ENCODE data around the gene NRK.
A peak's percentile ranks its signal among the peaks of the same experiment; 100 is the strongest.
"Not testable (repeated sequence)": the region's sequence is repeated elsewhere in the genome, so short reads cannot be mapped to it uniquely, and the experiment has no call there.

Gene NRK, protein sequence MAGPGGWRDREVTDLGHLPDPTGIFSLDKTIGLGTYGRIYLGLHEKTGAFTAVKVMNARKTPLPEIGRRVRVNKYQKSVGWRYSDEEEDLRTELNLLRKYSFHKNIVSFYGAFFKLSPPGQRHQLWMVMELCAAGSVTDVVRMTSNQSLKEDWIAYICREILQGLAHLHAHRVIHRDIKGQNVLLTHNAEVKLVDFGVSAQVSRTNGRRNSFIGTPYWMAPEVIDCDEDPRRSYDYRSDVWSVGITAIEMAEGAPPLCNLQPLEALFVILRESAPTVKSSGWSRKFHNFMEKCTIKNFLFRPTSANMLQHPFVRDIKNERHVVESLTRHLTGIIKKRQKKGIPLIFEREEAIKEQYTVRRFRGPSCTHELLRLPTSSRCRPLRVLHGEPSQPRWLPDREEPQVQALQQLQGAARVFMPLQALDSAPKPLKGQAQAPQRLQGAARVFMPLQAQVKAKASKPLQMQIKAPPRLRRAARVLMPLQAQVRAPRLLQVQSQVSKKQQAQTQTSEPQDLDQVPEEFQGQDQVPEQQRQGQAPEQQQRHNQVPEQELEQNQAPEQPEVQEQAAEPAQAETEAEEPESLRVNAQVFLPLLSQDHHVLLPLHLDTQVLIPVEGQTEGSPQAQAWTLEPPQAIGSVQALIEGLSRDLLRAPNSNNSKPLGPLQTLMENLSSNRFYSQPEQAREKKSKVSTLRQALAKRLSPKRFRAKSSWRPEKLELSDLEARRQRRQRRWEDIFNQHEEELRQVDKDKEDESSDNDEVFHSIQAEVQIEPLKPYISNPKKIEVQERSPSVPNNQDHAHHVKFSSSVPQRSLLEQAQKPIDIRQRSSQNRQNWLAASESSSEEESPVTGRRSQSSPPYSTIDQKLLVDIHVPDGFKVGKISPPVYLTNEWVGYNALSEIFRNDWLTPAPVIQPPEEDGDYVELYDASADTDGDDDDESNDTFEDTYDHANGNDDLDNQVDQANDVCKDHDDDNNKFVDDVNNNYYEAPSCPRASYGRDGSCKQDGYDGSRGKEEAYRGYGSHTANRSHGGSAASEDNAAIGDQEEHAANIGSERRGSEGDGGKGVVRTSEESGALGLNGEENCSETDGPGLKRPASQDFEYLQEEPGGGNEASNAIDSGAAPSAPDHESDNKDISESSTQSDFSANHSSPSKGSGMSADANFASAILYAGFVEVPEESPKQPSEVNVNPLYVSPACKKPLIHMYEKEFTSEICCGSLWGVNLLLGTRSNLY (N-terminal part only)

DNA sequence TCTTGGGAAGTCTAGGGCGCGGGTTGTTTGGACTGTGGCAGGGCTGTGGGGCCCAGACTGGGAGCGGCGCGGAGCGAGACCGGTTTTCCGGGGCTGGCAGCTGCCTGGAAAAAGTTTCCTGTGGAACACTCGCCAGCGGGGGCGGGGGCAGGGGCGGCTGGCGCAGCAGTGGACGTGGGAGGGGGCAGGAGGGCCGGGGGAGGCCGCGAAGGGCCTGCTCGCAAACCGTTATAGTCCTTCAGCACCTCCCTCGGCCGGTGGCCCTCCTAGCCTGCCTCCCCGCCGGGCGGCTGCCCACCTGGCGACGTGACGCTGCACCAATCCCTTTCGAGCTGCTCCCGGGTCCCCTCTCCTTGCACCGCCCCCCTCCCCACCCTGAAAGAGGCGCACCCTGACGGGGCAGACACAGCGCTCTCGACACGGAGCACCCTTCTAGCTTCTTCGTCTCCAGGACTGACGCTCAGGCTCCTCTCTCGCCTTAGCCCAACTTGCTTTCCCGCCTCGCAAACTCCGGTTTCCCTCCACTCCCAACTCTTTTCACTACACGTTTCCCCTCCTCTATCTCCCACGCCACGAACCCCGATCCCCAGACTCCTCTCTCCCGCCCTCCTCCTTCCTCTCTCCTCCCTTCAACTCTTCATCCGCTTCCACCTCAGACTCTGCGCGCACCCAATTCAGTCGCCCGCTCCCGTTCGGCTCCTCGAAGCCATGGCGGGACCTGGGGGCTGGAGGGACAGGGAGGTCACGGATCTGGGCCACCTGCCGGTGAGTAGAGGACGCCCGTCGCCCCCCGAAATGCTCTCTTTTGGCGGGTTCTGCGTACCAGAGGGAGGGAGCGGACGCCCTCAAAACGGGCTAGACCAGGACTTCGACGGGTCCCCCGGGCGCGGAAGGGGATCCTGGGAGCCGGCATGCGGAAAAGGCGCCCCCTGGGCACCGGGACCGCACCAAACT lies at the start of gene NRK:
NRK (plus strand) TSS at position 402 of the 954 bp plus-strand sequence; CDS start at position 709, 307 bp downstream.
- peak in 1 of 2 experiments; percentile 19 for DNase-seq

DNA sequence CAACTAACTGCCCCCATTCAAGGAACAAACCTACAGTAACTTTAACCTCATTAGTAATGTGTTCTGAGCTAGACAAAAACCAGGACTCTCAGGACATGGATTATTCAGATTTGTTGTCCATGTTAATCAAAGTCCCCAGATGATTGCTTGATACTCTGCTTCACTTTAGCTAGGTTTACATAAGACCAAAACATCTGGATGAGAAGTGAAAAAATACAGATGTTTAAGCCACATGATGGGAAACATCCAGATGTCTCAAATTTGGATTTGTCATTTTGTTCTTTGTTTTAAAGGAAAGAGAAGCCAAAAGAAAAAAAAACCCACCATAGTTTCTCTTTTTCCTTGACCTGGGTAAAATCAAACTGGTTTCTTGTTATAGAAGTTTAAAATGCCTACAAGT lies 48.5 kb upstream of the NRK start:
- DNase-seq, result no peak

DNA sequence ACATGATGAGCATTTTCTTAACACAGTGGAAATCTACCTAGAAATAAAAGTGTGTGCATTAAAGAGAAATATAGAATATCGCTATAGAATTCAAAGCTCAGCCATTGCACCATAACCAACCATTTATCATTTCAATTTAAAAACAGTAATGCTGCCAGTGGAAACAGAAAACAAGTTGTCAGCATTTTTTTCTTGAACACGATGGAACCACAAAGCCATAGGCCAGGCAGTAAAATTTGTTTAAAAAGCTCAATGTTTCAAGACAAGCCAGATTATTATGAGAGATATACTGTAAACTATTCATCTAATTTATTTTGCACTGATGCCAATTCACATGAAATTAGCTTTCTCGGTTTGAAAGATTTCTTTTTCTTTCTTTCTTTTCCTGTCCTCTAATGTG lies 46.7 kb upstream of the NRK start:
- no peak for DNase-seq

DNA sequence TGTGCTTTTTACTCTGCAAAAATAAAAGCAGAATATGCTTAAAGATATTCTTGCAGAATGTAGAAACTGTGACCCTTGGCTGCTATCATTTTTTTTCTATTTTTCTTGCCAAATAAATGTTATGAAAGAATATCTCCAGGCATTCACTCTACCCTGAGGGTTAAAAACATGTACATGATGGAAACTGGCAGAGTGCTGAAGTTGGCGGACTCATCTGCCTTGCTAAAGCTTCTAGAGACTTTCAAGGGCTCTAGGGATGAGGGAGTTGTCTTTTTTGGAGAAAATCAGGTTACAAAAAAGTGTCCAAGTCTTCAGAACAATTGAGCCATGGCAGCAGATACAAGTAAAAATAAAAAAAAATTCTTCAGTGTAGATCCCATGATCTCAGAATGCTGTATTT lies 40.5 kb upstream of the NRK start:
- no peak for DNase-seq

DNA sequence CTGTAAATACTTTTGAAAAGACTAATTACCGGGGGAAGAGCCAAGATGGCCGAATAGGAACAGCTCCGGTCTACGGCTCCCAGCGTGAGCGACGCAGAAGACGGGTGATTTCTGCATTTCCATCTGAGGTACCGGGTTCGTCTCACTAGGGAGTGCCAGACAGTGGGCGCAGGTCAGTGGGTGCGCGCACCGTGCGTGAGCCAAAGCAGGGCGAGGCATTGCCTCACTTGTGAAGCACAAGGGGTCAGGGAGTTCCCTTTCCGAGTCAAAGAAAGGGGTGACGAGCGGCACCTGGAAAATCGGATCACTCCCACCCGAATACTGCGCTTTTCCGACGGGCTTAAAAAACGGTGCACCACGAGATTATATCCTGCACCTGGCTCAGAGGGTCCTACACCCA lies 25.5 kb upstream of the NRK start:
- DNase-seq, result not testable (repeated sequence)

DNA sequence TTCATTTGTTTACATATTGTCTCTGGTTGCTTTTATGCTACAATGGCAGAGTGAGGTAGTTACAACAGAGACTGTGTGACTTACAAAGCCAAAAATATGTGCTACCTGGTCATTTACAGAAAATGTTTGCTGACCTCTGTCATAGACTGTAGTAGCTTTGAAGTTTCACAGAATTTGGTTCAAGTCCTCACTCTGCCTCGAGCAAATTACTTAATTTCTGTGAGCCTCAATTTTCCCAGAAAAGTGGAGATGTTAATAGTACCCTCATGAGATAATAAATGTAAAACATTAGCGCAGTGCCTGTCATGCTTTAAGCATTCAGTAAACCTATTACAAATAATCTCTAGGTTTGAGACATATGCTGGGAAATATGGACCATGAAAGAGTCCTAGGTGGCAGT lies 18.4 kb upstream of the NRK start:
- no peak for DNase-seq

DNA sequence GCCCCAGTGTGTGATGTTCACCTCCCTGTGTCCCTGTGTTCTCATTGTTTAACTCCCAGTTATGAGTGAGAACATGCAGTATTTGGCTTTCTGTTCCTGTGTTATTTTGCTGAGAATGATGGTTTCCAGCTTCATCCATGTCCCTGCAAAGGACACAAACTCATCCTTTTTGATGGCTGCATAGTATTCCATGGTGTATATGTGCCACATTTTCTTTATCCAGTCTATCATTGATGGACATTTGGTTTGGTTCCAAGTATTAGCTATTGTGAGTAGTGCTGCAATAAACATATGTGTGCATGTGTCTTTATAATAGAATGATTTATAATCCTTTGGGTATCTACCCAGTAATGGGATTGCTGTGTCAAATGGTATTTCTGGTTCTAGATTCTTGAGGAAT lies 16.7 kb upstream of the NRK start:
- DNase-seq, result not testable (repeated sequence)

DNA sequence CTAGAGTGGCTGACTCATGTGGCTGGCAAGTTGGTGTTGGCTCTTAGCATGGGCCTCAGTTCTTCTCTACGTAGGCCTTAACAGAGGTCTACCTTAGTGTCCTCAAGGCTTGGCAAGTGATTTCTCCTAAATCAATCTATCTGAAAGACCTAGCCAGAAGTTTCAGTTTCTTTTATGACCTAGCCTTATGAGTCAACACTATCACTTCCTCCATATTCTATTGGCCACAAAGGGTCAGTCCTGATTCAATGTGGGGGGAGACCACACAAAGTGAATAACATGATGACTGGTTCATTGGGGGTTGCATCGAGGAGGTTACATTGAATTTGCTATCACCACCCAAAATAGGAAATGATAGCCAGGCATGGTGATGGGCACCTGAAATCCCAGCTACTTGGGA lies 5.8 kb upstream of the NRK start:
- DNase-seq, result no peak

DNA sequence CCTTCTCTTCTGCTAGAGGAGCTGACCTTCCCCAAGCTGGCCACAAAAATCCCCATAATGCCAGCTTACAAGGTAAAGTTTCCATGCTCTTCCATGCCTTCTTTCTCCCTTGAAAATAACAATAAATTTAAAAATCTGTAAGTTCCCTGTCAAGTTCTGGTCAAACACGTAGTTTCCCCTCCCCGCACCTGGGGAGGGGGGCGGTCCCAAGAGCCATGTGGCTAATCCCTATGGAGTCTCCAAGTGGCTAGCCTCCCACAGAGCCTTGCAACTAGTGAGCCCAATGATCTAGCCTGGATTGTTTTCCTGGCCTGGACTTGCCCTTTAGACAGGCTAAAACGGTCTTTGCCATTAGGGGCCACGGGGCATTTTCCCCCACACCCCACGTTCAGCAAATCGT lies 2.1 kb upstream of the NRK start:
- no peak for DNase-seq

DNA sequence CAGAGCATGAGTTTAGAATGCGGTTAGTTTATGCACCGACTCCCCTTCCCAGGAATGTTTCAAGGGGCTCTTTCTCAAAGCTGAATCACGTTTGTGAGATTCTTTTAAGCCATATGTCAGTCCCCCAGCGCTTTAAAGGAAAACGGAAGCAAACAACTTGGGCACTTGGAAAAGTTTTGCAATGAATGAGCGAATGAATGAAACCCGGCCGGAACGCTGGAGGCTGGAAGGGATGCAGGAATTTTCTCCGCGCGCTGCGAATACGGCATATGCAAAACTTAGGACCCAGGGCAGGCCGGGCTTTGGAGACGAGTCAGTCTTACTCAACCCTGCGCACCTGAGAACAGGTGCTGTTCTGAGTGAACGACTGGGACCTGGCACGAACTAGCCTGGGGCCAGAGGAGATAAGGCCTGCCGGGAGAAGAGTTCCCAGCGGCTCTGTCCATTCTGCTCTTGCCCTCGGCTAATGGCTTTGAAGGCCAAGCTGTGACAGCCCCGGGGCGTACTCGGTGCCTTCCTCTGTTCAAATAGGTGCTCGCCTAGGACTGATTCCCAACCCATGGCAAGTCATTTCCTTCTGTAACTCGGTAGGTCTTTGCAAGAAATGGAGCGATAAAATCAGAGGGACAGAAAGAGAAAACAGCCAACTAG lies 743 bp upstream of the NRK start:
- no peak for DNase-seq

DNA sequence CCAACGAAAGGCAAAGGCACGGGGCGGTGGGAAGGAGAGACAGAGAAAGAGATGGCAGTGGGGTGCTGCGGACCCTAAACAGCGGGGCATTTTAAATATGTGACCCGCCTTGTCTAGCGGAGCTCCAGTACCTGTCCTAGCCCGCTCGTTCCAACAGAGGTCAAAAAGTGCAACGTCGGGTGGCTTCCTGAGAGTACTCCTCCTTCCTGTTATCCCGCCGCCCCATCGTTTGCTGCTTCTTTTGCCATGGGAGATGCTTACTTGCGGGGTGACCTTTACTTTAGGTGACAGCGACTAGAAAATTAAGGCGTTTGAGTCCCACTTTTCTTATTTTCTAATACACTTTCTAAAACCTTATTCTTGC lies 735 bp downstream of the NRK start:
- DNase-seq, result no peak

DNA sequence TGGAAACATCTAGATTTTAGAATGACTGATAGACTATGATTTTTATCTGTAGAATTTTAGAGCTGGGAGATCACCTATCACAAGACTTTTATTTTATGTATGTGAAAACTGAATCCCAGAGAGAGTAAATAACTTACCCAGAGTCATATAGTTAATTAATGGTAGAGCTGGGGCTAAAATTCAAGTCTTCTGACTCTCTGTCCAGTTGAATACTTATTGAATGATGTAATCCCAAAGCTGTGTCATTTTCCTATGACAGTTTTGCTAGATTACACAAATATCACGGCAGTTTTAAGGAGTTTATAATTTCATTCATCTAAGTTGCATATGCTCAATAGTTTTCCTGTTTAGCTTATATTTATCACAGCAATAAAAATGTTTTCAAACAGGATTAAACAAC lies 6.7 kb downstream of the NRK start:
- no peak for DNase-seq

DNA sequence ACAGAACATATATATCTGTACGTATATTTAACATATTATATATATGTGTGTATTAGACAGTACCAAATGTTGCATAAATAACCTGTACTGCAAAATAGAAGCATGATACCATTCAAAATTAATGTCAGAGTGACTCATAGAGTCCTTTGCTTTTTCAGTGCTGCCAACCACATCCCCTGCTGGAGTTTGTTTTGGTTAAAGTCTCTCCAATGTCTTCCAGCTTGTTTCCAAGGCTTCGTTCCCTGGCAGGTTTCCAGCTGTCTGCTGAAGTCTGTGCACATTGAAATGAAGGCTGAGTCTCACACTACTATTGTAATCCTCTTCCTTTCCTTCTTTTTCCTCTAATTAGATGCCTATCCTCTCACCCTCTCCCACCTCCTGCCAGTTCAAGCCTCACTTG lies 14.9 kb downstream of the NRK start:
- DNase-seq, result no peak

DNA sequence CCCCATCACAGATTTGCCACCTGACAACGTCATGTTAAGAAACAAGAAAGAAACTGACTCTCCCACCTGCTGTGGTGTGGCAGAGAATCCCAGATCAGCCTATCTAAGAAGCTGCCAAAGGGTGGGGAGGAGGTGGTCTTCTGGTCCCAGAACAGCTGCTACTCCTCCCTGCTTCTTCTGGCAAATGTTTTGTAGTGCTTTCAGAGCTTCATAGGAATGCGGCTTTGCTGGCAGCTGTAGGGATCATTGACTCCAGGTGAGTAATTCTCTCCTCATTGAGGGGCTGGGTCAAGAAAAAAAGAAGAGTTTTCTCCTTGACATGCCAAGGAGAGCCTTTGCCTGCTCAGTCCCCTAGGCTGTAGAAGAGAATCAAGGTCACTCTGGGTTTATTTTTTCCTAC lies 23.3 kb downstream of the NRK start:
- DNase-seq, result no peak

DNA sequence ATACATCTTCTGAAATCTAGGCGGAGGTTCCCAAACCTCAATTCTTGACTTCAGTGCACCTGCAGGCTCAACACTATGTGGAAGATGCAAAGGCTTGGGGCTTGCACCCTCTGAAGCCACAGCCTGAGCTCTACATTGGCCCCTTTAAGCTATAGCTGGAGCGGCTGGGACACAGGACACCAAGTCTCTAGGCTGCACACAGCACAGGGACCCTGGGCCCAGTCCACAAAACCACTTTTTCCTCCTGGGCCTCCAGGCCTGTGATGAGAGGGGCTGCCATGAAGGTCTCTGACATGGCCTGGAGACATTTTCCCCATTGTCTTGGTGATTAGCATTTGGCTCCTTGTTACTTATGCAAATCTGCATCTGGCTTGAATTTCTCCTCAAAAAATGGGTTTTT lies 27.8 kb downstream of the NRK start:
- not testable (repeated sequence) for DNase-seq

DNA sequence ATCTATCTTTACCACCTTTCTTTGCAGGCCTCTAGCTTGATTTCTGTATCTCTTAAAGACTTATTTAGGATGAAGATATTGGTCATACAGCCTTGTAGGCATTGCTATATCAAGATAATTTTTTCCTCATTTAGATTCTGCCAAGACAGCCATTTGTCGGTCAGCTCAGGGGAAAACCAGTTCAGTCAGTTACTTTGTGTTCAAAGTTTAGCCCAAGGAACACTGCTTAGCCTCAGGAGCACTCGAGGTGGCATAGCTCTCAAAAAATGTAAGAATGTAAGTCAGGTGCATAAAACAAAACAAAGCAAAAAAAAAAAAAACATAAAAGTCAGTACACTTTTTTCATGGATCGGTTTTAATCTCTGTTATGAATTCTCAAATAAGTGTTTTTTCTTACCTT lies 43.4 kb downstream of the NRK start:
- no peak for DNase-seq

DNA sequence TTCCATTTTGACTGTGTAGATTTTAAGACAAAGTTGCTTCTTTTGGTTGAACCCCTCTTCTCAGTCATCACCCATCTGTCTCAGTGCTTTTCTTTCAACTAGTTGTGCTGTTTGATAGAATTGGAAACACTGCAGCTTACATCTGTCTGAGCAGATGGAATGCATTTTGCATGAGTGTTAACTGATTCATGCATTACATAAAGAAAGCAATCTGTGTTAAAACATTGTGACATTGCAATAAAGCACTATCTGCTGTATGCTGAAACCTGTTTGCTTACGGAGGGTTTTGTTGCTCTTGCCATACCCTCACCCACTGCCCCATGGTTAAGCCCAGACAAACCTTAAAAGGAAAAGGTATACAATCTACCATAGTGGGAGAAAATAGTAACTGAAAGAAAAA lies 47.4 kb downstream of the NRK start:
- no peak for DNase-seq

DNA sequence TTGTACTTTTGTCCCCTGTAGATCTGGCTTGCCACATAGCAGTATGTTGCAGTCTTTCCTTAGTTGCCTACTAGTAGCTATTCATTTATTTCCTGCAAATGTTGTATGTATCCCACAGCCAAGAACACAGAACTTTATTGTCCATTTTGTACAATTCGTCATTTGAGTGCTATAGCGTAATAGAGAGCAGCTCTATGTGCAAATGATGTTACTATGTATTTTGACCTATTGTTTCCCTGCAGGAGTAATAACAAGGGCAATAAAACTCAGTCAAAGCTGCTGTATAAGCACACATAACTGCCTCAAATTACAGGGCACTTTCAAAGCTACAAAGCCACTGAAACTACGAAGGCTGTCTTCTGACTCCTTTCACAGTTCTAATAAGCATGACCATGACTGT lies 48.1 kb downstream of the NRK start:
- DNase-seq, result peak in 1 of 2 experiments; percentile 24

DNA sequence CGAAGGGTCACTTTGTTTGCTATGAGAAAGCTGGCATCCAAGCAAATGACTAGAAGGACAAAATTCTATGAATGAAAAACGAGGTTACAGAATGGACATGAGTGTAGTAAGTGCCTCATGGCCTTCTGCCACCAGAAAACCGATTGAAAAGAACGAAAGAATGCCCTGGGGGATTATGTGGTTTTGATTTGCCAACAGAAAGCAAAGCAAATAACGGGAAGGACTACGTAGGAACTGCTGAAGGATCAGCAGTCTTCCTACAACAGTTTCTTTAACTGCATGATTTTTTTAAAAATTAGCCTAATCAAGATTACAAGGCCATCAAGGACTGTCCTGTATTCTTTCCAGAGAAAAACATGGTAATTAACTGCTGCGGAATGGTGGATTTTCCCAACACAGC lies 50.6 kb downstream of the NRK start:
- no peak for DNase-seq

DNA sequence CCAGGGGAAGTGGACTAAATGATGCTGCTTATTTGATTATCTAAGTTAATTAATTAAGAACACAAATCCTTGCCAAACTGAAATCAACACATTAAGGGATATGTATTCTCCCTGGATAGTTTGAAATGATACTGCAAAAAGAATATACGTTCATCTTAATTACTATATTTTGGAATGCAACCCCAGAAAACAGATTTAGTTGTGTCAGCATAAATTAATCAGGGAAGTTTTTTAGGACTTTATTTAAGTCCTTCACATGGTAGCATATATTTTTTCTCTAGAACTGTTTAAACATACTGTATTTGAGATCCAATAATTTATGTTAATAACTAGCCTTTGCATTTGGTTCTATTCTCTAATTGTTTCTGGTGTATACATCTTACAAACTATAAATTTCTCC lies 52.5 kb downstream of the NRK start:
- no peak for DNase-seq

DNA sequence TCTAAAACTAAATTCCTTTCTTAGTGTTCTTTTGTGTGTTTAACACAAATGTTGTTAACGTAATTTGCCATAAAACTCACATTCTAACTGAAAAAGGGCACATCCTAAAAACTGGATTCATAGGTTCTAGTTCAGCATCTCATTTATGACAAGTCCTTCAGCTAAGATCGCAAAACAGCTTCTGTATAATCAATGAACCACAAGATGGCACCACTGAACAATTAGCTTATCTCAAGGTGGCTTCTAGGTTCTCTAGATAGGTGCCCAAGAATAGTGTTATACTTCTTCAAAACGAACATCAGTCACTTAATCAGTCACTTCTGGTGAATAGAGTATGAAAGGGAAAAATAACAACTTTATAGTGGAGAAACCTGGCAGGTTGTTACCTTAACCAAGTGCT lies 54.3 kb downstream of the NRK start:
- peak in 1 of 2 experiments; percentile 5 for DNase-seq

DNA sequence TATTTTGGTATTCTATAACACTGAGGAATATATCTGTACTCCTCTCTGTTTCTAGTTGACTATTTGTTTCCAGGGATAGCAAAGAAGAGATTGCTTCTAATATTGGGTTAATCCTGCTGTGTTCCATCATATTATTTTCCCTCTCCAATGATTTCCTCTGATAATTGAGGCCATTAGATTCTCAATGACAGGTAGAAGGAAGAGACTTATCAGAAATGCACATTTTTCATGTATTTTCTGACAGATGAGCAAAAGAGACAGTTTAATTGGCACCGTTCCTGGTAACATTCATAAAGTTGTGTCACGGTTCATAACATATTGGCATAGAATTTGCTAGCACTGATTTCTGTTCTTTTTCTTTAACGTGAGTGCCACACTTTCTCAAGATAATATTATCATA lies 58.2 kb downstream of the NRK start:
- DNase-seq, result no peak

All from NCI-H1930 (cell line).